Measurements from ENCODE around the gene GJB5. TPM values are rescaled to one million over a fixed set of nuclear protein-coding genes. Genes with fewer than 3 reads are reported as not detected.

Gene GJB5
- total and polyA plus RNA-seq, 4 donors, result 0.23 TPM; not detected in 3

DNA sequence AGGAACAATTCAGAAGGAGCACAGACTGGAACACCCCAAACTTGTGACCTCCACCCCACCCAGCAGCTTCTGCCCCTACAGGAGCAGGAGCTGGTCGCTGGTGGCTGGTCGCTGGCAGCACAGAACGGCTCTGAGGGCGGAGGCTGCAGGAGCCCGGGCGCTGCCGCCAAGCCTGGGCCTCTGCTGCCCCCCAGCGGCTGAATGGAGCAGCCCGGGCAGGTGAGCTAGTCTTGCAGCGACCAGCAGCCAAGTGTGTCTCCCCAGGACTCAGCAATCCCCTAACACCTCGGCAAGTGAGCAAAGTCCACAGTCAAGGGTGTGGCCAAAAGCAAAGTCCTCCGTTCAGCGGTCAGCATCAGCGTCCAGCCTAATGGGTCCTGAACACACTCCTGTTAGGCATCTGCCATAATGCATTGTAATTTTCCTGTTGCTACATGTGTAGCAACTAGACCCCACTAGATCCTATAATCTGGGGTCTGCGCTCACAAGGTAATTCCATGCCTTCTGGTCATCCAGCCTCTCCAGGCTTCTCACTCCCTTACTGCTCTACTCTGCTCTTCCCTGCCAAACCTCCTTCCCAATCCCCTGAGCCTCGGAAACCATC lies 12.1 kb upstream of the GJB5 start:
- 12% methylated on average over 16 of the region's 16 CpGs for WGBS (ENCODE audit: insufficient coverage)
- Histone ChIP-seq H3K36me3 (ENCODE audit: control insufficient read depth, insufficient read depth, low read length) (no peaks in the 10 kb centered on the region), H3K4me3 (ENCODE audit: low read depth, low read length) (no peak overlapping the region), H3K9me3 (ENCODE audit: control insufficient read depth, insufficient read depth, low read length) (no peaks in the 10 kb centered on the region), H3K27me3 (ENCODE audit: control insufficient read depth, insufficient read depth, low read length) (no peaks in the 10 kb centered on the region), H3K4me1 (ENCODE audit: control insufficient read depth, insufficient read depth, low read length) (peaks cover 33% of the 10 kb centered on the region), H3K27ac (ENCODE audit: low read depth, low read length) (no peak overlapping the region)
- peak in 5 of 6 donors; percentile 55 to 93 (median 71) for DNase-seq (ENCODE audit: low read depth in 4 of 6, low spot score in 6 of 6)

- Histone ChIP-seq H3K9me3 (ENCODE audit: control insufficient read depth, insufficient read depth, low read length) (no peaks in the 10 kb centered on the region), H3K4me3 (ENCODE audit: low read depth, low read length) (no peak overlapping the region), H3K4me1 (ENCODE audit: control insufficient read depth, insufficient read depth, low read length) (peaks cover 33% of the 10 kb centered on the region), H3K27me3 (ENCODE audit: control insufficient read depth, insufficient read depth, low read length) (no peaks in the 10 kb centered on the region), H3K36me3 (ENCODE audit: control insufficient read depth, insufficient read depth, low read length) (no peaks in the 10 kb centered on the region), H3K27ac (ENCODE audit: low read depth, low read length) (no peak overlapping the region)
- 79% methylated on average over 4 of the region's 6 CpGs for WGBS (ENCODE audit: insufficient coverage)
- DNase-seq (ENCODE audit: low read depth in 4 of 6, low spot score in 6 of 6), result no peak
Observed at GRCh38 chr1:34743775-34744174, 11.1 kb upstream of the GJB5 start.

DNA sequence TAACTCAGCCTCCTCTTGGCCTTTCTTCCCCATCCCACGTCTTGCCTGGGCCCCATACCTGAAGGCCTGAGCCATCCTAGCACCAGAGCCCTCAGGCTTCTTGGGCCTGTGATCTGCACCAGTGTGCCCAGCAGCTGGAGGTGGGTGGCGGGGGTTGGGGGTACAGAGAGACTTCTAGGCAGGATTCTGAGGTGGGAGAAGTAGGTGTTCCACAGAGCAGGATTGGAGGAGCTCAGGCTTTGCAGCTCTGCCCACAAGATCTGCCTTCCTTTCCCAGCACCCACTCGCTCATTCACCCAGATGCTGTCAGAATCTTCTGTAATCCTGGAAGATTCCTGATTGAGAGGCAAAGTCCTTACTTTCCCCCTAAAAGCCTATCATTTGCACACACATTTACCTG lies 10.0 kb upstream of the GJB5 start:
- DNase-seq (ENCODE audit: low read depth in 4 of 6, low spot score in 6 of 6), result no peak
- Histone ChIP-seq H3K27ac (ENCODE audit: low read depth, low read length) (no peak overlapping the region), H3K27me3 (ENCODE audit: control insufficient read depth, insufficient read depth, low read length) (no peaks in the 10 kb centered on the region), H3K4me1 (ENCODE audit: control insufficient read depth, insufficient read depth, low read length) (peaks cover 24% of the 10 kb centered on the region), H3K9me3 (ENCODE audit: control insufficient read depth, insufficient read depth, low read length) (no peaks in the 10 kb centered on the region), H3K36me3 (ENCODE audit: control insufficient read depth, insufficient read depth, low read length) (no peaks in the 10 kb centered on the region), H3K4me3 (ENCODE audit: low read depth, low read length) (no peak overlapping the region)
- WGBS (ENCODE audit: insufficient coverage), result 100% methylated on average over 1 of the region's 3 CpGs

DNA sequence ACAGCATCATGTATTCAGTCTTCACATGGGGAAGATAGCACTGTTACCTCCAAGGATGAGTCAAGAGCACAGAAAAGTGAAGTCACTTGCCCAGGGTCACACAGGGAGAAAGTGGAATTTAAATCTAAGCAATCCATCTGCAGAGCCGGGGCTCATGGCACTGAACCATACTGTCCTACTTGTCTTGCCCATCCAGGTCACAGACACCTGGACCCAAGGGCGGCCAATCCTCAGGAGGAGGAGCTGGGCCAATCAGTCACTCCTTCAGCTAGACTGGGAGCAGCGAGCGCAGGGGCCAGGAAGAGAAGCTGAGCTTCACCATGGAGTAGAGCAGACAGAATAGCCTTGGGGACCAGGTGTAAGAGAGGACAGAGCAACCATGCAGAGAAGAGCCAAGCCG lies 9.2 kb upstream of the GJB5 start:
- H3K9me3 ChIP-seq (ENCODE audit: control insufficient read depth, insufficient read depth, low read length), result no peaks in the 10 kb centered on the region
- 70% methylated on average over 5 of the region's 5 CpGs for WGBS (ENCODE audit: insufficient coverage)
- no peak overlapping the region for H3K4me3 ChIP-seq (ENCODE audit: low read depth, low read length)
- H3K27me3 ChIP-seq (ENCODE audit: control insufficient read depth, insufficient read depth, low read length), result no peaks in the 10 kb centered on the region
- no peaks in the 10 kb centered on the region for H3K36me3 ChIP-seq (ENCODE audit: control insufficient read depth, insufficient read depth, low read length)
- no peak overlapping the region for H3K27ac ChIP-seq (ENCODE audit: low read depth, low read length)
- DNase-seq (ENCODE audit: low read depth in 4 of 6, low spot score in 6 of 6), result no peak
- peaks cover 16% of the 10 kb centered on the region for H3K4me1 ChIP-seq (ENCODE audit: control insufficient read depth, insufficient read depth, low read length)

DNA sequence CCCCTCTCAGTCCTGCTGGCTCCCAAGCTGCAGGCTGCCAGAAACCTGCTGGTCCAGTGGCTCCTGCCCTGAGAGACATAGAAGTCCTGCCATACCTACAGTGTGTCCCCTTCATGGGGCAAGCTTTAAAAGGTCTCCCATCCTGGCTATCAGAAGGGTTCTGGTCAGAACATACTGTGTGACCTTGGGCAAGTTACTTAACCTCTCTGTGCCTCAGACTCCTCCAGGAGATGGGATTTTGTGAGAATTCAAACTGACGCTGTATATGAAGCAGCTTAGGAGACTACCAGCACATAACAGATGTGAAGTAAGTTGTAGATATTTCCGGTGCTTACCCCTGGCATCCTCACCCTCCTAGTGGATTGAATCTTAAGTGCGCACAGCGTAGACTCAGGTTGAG lies 8.7 kb upstream of the GJB5 start:
- no peaks in the 10 kb centered on the region for H3K36me3 ChIP-seq (ENCODE audit: control insufficient read depth, insufficient read depth, low read length)
- H3K4me3 ChIP-seq (ENCODE audit: low read depth, low read length), result no peak overlapping the region
- no peaks in the 10 kb centered on the region for H3K27me3 ChIP-seq (ENCODE audit: control insufficient read depth, insufficient read depth, low read length)
- no peaks in the 10 kb centered on the region for H3K9me3 ChIP-seq (ENCODE audit: control insufficient read depth, insufficient read depth, low read length)
- DNase-seq (ENCODE audit: low read depth in 4 of 6, low spot score in 6 of 6), result no peak
- H3K4me1 ChIP-seq (ENCODE audit: control insufficient read depth, insufficient read depth, low read length), result peaks cover 19% of the 10 kb centered on the region
- no peak overlapping the region for H3K27ac ChIP-seq (ENCODE audit: low read depth, low read length)
- WGBS (ENCODE audit: insufficient coverage), result 100% methylated on average over 2 of the region's 4 CpGs

GRCh38 chr1:34746785-34747637 lies 7.8 kb upstream of the GJB5 start:
- H3K27me3 ChIP-seq (ENCODE audit: control insufficient read depth, insufficient read depth, low read length), result no peaks in the 10 kb centered on the region
- DNase-seq (ENCODE audit: low read depth in 4 of 6, low spot score in 6 of 6), result no peak
- 73% methylated on average over 10 of the region's 18 CpGs for WGBS (ENCODE audit: insufficient coverage)
- H3K4me1 ChIP-seq (ENCODE audit: control insufficient read depth, insufficient read depth, low read length), result peaks cover 10% of the 10 kb centered on the region
- no peaks in the 10 kb centered on the region for H3K36me3 ChIP-seq (ENCODE audit: control insufficient read depth, insufficient read depth, low read length)
- no peak overlapping the region for H3K27ac ChIP-seq (ENCODE audit: low read depth, low read length)
- no peak overlapping the region for H3K4me3 ChIP-seq (ENCODE audit: low read depth, low read length)
- H3K9me3 ChIP-seq (ENCODE audit: control insufficient read depth, insufficient read depth, low read length), result no peaks in the 10 kb centered on the region

DNA sequence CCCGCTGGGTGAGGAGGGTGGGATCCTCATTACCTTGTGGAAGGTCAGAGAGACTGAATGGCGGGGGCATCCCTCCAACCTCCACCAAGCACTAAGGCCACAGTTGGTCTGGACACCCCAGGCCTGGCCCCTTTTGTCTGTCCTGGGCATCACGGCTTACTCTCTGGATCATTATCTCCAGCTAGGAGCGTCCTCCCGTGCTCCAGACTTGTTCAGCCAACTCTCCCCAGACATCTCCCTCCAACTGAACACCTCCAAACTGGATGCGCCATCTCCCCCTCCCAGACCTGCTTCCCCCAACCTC lies 7.3 kb upstream of the GJB5 start:
- no peak overlapping the region for H3K27ac ChIP-seq (ENCODE audit: low read depth, low read length)
- 73% methylated on average over 4 of the region's 6 CpGs for WGBS (ENCODE audit: insufficient coverage)
- DNase-seq (ENCODE audit: low read depth in 4 of 6, low spot score in 6 of 6), result no peak
- H3K4me3 ChIP-seq (ENCODE audit: low read depth, low read length), result no peak overlapping the region
- H3K36me3 ChIP-seq (ENCODE audit: control insufficient read depth, insufficient read depth, low read length), result no peaks in the 10 kb centered on the region
- no peaks in the 10 kb centered on the region for H3K27me3 ChIP-seq (ENCODE audit: control insufficient read depth, insufficient read depth, low read length)
- no peaks in the 10 kb centered on the region for H3K9me3 ChIP-seq (ENCODE audit: control insufficient read depth, insufficient read depth, low read length)
- peaks cover 4% of the 10 kb centered on the region for H3K4me1 ChIP-seq (ENCODE audit: control insufficient read depth, insufficient read depth, low read length)

- 25% methylated on average over 5 of the region's 8 CpGs for WGBS (ENCODE audit: insufficient coverage)
- Histone ChIP-seq H3K4me1 (ENCODE audit: control insufficient read depth, insufficient read depth, low read length) (peaks cover 6% of the 10 kb centered on the region), H3K27ac (ENCODE audit: low read depth, low read length) (no peak overlapping the region), H3K27me3 (ENCODE audit: control insufficient read depth, insufficient read depth, low read length) (no peaks in the 10 kb centered on the region), H3K4me3 (ENCODE audit: low read depth, low read length) (no peak overlapping the region), H3K9me3 (ENCODE audit: control insufficient read depth, insufficient read depth, low read length) (no peaks in the 10 kb centered on the region), H3K36me3 (ENCODE audit: control insufficient read depth, insufficient read depth, low read length) (no peaks in the 10 kb centered on the region)
- peak in 3 of 6 donors; percentile 39 to 78 (median 50) for DNase-seq (ENCODE audit: low read depth in 4 of 6, low spot score in 6 of 6)
Observed at GRCh38 chr1:34749992-34750391, 4.9 kb upstream of the GJB5 start.

GRCh38 chr1:34750610-34751009 lies 4.2 kb upstream of the GJB5 start:
- WGBS (ENCODE audit: insufficient coverage), result 81% methylated on average over 5 of the region's 5 CpGs
- DNase-seq (ENCODE audit: low read depth in 4 of 6, low spot score in 6 of 6), result no peak
- H3K9me3 ChIP-seq (ENCODE audit: control insufficient read depth, insufficient read depth, low read length), result no peaks in the 10 kb centered on the region
- H3K4me1 ChIP-seq (ENCODE audit: control insufficient read depth, insufficient read depth, low read length), result peaks cover 6% of the 10 kb centered on the region
- H3K36me3 ChIP-seq (ENCODE audit: control insufficient read depth, insufficient read depth, low read length), result no peaks in the 10 kb centered on the region
- no peaks in the 10 kb centered on the region for H3K27me3 ChIP-seq (ENCODE audit: control insufficient read depth, insufficient read depth, low read length)
- H3K4me3 ChIP-seq (ENCODE audit: low read depth, low read length), result no peak overlapping the region
- no peak overlapping the region for H3K27ac ChIP-seq (ENCODE audit: low read depth, low read length)

DNA sequence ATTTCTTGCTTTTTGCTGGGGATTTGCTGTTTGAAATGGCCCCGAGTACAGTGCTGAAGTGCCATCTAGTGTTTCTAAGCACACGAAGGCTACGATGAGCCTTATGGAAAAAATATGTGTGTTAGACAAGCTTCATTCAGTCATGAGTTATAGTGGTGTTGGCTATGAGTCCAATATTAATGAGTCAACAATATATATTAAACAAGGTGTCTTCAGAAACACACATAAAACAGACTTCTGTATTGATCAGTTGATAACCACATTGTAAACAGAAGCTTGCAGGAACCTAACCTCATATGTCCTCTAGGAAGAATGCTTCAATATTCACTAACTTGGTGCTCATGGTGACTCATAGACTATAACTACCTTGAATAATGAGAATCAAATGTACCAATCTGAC lies 1.7 kb upstream of the GJB5 start:
- WGBS (ENCODE audit: insufficient coverage), result no CpG with 5 or more reads among the region's 3 CpGs
- H3K4me1 ChIP-seq (ENCODE audit: control insufficient read depth, insufficient read depth, low read length), result peaks cover 6% of the 10 kb centered on the region
- H3K27ac ChIP-seq (ENCODE audit: low read depth, low read length), result no peak overlapping the region
- H3K4me3 ChIP-seq (ENCODE audit: low read depth, low read length), result no peak overlapping the region
- no peaks in the 10 kb centered on the region for H3K36me3 ChIP-seq (ENCODE audit: control insufficient read depth, insufficient read depth, low read length)
- DNase-seq (ENCODE audit: low read depth in 4 of 6, low spot score in 6 of 6), result peak in 1 of 6 donors; percentile 47
- no peaks in the 10 kb centered on the region for H3K9me3 ChIP-seq (ENCODE audit: control insufficient read depth, insufficient read depth, low read length)
- H3K27me3 ChIP-seq (ENCODE audit: control insufficient read depth, insufficient read depth, low read length), result no peaks in the 10 kb centered on the region

Data from spinal cord (tissue), 10 donors.